Effector CD4-positive, alpha-beta T cell (primary cell): ENCODE measurements around the gene B3GALT5.
"Not testable (repeated sequence)": the region's sequence is repeated elsewhere in the genome, so short reads cannot be mapped to it uniquely, and the experiment has no call there.

Source experiments
- DNase-seq: peaks from one replicate; pipeline ENCODE4 v3.0.0-alpha.2; 2020

The B3GALT5 gene

GRCh38 chr21:39669485-39669884, 56.7 kb downstream of the B3GALT5 start:
- no peak for DNase-seq

GRCh38 chr21:39669976-39670661, 57.4 kb downstream of the B3GALT5 start:
- DNase-seq, result no peak

GRCh38 chr21:39670701-39671100, 58.0 kb downstream of the B3GALT5 start:
- DNase-seq, result no peak

GRCh38 chr21:39671986-39672385, 59.2 kb downstream of the B3GALT5 start:
- DNase-seq, result no peak

GRCh38 chr21:39673163-39673562, 60.4 kb downstream of the B3GALT5 start:
- DNase-seq, result no peak

- DNase-seq, result no peak
Observed at GRCh38 chr21:39673736-39674135, 61.0 kb downstream of the B3GALT5 start.

DNA sequence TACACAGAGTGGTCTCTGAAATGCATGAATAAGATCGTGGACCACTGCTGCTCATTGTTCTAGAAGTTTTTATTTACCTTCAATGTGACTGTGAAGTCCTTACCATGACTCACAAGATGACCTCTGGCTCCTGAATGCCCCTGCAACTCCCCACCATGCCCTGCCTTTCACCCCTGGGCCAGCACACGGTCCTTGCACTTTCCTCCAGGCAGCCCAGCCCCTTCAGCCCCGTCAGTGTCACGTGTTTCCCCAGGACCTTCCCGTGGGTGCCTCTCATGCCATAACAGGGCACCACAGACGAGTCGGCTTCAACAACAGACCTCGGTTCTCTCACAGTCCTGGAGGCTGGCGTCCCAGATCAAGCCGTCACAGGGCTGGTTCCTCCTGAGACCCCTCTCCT, 62.1 kb downstream of the B3GALT5 start:
- no peak for DNase-seq

GRCh38 chr21:39675590-39675989, 62.9 kb downstream of the B3GALT5 start:
- no peak for DNase-seq

DNA sequence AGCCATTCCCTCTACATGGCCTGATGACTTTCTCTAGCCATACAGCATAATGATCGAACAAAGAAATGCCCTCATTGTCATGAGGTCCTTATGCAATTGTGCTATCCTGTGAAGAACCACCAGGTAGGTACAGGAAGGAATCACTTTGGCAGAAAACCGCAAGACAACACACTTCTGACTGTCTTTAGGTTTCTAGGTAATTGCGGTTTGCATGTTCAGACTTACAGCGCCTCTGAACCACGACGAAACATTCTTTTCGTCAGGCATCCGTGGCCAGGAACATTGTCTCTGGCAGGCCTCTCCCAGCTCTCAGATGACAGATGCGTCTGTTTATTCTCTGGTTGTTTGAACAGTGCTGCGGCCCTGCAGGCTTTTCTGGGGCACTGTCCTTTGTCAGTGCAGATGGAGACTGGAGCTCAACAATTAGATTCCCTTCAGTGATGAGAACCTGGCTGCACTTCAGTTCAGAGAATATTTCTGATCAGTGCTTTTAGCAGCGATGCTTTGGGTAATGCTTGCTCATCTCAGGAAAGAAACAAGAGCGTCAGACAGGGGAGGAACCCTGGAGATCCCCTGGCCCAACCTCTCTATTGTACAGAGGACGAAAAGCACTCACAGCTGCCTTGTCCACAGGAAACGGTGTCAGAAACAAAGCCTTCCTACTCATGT, 63.4 kb downstream of the B3GALT5 start:
- no peak for DNase-seq

- DNase-seq, result no peak
Observed at GRCh38 chr21:39680216-39680615, 67.5 kb downstream of the B3GALT5 start.

DNA sequence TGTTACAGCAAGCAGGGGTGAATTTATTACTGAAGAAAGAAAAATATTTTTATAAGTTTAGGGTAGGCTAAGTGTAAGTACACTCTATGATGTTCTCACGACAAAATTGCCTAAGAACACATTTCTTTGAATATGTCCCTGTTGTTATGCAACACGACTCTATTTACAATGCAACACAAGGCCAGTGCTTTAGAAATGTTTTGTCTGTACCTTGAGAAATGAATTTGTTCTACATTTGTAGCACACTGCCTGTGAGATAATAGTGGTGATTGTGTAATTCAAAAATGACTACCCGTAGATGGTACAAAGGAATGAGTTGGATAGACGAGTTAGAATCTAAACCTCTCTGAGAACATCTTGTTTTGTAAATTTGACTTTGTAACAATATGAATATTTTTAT, 68.5 kb downstream of the B3GALT5 start:
- DNase-seq, result no peak

DNA sequence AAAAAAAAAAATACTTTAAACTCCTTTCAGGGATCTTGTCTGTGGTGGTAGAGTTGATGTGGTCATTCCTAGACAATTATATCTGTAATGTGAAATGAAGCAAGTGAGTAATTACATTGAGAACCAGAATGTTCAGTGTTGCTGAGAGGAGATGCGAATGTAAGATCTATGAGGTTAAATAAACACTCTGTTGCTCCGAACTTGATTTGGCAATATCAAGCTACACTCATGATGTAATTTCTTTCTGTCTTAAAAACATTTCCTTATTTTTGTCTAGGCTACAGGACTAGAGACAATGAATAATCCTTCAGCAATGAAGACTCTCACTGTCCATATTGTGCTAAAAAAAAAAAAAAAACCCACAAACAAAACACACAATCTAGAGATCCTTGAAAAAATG, 69.1 kb downstream of the B3GALT5 start:
- no peak for DNase-seq

DNA sequence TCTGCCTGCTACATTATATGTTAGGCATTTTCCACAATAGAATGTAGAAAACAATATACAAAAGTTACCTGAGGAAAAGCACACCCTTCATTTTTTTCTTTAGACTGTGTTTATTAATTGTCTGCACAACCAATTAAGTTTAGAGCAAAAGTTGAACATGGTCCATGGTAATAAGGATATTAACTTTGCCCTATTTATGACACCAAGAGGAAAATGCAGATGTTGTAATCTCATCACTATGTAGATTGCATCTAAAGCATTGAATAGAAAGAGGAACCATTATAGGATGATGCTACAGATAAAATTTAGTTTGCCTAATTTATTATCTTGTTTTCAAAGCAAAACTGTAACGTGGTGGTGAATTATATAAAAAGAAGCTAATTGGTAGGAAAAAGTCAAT, 72.5 kb downstream of the B3GALT5 start:
- no peak for DNase-seq

- no peak for DNase-seq
Observed at GRCh38 chr21:39685991-39686390, 73.3 kb downstream of the B3GALT5 start.

- DNase-seq, result no peak
Observed at GRCh38 chr21:39686646-39687468, 74.1 kb downstream of the B3GALT5 start.

DNA sequence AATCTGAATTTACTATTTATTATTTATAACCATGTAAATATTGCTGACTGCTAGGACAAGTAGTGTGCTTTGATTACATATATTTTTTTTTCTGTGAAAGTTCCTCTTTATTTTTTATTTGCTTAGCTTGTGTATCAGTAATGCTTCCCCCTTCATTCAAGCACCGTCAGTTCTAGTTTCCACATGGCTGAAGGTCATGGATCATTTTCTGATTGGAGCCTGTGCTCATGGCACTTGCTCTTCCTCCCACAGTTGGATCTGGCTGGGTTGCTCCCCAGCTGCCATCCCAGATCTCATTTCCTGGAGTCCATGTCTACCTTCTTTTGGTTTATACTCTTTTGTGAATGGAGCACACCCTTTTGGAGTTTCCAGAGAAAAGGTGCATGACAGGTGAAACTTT, 75.3 kb downstream of the B3GALT5 start:
- no peak for DNase-seq

DNA sequence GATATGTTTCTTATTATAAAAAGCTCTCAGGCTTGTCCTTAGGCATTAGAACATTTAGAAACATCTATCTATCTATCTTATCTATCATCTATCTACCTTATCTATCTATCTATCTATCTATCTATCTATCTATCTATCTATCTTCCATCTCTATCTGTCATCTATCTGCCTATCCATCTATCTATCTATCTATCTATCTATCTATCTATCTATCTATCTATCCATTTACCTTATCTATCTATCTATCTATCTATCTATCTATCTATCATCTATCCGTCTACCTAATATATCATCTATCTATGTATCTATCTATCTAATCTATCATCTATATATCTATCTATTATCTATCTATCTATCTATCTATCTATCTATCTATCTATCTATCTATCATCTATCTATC, 77.1 kb downstream of the B3GALT5 start:
- not testable (repeated sequence) for DNase-seq

DNA sequence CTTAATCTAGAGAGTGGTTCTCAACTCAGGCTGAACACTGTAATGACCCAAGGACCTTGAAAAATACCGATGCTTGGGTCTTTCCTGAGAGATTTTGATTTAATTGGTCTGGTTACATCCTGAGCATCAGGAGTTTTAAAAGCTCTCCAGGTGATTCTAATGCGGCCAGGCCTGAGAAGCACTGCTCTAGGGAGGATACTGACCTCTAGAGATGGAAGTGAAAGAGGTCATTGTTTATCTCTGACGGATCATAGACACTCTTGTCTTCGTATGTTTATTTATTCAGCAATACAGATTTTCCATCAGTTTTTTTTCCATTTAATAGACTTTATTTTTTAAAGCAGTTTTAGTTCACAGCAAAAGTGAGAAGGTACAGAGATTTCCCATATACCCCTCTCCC, 77.7 kb downstream of the B3GALT5 start:
- DNase-seq, result no peak

- DNase-seq, result no peak
Observed at GRCh38 chr21:39694750-39695149, 82.0 kb downstream of the B3GALT5 start.

GRCh38 chr21:39696196-39696595, 83.5 kb downstream of the B3GALT5 start:
- DNase-seq, result no peak

DNA sequence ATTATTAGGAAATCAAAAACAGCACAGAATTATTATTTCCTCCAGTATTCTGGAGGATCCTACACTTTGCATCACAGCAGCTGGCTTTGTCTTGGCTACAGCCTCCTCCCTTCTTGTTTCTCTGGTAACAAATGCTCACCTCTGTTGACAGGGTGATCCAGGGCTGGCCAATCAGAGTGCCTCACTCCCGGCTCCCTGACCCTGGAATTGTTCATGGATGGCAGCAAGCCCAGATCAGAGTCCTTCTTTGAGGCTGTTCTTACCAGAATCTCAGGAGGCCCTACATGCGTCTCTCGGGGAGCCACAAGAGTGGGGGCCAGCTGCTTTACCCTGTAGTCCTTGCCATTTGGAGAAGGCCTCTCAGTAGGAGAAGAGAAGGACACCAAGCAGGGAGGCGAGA, 83.9 kb downstream of the B3GALT5 start:
- DNase-seq, result no peak

GRCh38 chr21:39700318-39700717, 87.6 kb downstream of the B3GALT5 start:
- no peak for DNase-seq

- no peak for DNase-seq
Observed at GRCh38 chr21:39703578-39703977, 90.8 kb downstream of the B3GALT5 start.

DNA sequence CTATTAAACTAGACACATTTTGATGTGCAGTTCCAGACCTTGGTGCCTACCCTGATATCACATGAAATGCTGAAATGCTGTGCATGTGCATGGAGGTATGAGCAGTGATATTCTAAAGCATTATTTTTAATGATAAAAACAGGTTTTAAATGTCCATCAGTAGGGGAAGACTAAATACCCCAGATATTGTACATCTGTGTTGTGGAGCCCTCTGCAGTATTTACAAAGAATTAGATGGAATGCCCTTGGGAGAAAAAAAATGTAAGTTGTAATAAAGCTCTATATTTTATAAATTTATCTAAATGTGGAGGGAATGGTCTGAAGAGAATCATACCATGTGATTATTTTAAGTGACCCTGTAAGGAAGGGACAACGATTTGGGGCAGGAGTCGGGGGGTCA, 93.1 kb downstream of the B3GALT5 start:
- no peak for DNase-seq
